ENCODE data around the gene PIAS2.
A peak's percentile ranks its signal among the peaks of the same experiment; 100 is the strongest.
"Not testable (repeated sequence)": the region's sequence is repeated elsewhere in the genome, so short reads cannot be mapped to it uniquely, and the experiment has no call there.

The PIAS2 gene

GRCh38 chr18:46917108-46917802, at the start of gene PIAS2, which contains the start of gene KATNAL2:
TSS of gene PIAS2 (minus strand) at chr18:46917507. CDS start at chr18:46917345, 162 bp downstream.
TSS of gene KATNAL2 (plus strand) at chr18:46917602. CDS start at chr18:46946873, 29,271 bp downstream.
- DNase-seq: peak; percentile 86

GRCh38 chr18:46966266-46966665, 49.0 kb upstream of the PIAS2 start:
- DNase-seq: not testable (repeated sequence)

GRCh38 chr18:46964579-46965293, 47.4 kb upstream of the PIAS2 start:
- DNase-seq: not testable (repeated sequence)

GRCh38 chr18:46963656-46964578, 46.6 kb upstream of the PIAS2 start:
- not testable (repeated sequence) for DNase-seq

- DNase-seq: no peak
Observed at GRCh38 chr18:46958209-46958608, 40.9 kb upstream of the PIAS2 start.

- DNase-seq: no peak
Observed at GRCh38 chr18:46953195-46953594, 35.9 kb upstream of the PIAS2 start.

GRCh38 chr18:46950064-46950656, 32.9 kb upstream of the PIAS2 start:
- no peak for DNase-seq

GRCh38 chr18:46946656-46947282, 29.5 kb upstream of the PIAS2 start:
- peak; percentile 91 for DNase-seq

- no peak for DNase-seq
Observed at GRCh38 chr18:46942646-46943045, 25.3 kb upstream of the PIAS2 start.

GRCh38 chr18:46939998-46940571, 22.8 kb upstream of the PIAS2 start:
- DNase-seq: no peak

- DNase-seq: no peak
Observed at GRCh38 chr18:46939337-46939963, 22.1 kb upstream of the PIAS2 start.

GRCh38 chr18:46920653-46921052, 3.3 kb upstream of the PIAS2 start:
- no peak for DNase-seq

GRCh38 chr18:46920067-46920466, 2.8 kb upstream of the PIAS2 start:
- no peak for DNase-seq

- peak; percentile 54 for DNase-seq
Observed at GRCh38 chr18:46917803-46918600, 695 bp upstream of the PIAS2 start.

- DNase-seq: no peak
Observed at GRCh38 chr18:46916551-46917107, 678 bp downstream of the PIAS2 start.

GRCh38 chr18:46915800-46916550, 1.3 kb downstream of the PIAS2 start:
- no peak for DNase-seq

- no peak for DNase-seq
Observed at GRCh38 chr18:46910856-46911255, 6.5 kb downstream of the PIAS2 start.

- no peak for DNase-seq
Observed at GRCh38 chr18:46909497-46909896, 7.8 kb downstream of the PIAS2 start.

- no peak for DNase-seq
Observed at GRCh38 chr18:46903406-46903805, 13.9 kb downstream of the PIAS2 start.

All from left hindlimb (tissue), 1 donor.